Measurements from ENCODE around the gene SIPA1. TPM values are rescaled to one million over a fixed set of nuclear protein-coding genes. Genes with fewer than 3 reads are reported as not detected.

Gene SIPA1
- total RNA-seq, 1 donor = 15.2 TPM

DNA sequence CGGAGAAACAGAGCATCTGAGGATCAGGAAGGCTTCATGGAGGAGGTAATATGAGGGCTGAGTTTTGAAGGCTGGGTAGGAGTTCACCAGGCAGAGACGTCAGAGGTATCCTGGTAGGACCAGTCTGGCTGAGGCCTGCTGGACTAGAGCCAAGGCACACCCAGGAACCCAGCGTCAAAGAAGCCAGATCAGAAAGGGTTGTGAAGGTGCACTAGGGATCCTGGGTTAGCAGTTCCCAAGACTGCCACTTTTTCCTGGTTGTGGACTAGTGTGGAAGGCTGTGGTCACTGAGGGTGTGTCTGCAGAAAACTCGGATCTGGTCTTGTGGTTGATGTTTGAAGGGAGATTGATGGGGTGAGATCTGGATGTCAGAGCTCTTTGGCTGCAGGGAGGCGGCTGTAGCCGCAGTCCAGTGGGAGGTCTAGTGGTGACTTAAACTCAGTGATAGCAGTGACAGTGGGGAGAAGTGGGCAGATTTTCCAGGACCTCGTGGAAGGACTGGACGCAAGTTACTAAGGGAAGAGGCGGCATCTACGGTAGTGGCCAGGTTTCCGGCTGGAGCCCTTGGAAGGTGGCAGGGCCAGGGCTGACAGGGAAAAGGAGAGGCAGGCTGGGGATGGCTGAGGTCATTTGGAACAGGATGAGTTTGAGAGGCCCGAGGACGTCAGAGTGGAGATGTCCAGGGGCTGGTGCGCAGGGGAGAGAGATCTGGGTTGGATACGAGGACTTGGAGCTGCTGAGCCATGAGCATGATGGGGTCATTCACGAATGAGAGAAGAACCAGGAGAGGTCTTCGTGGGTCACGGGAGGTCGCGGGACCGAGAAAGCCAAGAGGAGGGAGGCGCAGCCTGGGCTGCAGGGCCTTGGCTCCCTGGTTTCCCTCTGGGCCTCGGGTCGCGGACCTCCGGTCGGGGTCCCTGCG lies 13.9 kb downstream of the SIPA1 start:
- H3K27ac ChIP-seq (ENCODE audit: low read depth, low read length) = peak overlapping the region; percentile 82
- H3K4me3 ChIP-seq (ENCODE audit: insufficient read depth, low read length) = peak overlapping the region; percentile 70
- H3K36me3 ChIP-seq (ENCODE audit: insufficient read depth, low read length) = peaks cover 42% of the 10 kb centered on the region
- H3K79me2 ChIP-seq (ENCODE audit: insufficient read depth, low read length) = peaks cover 4% of the 10 kb centered on the region
- H3K27me3 ChIP-seq (ENCODE audit: insufficient read depth, low read length) = no peaks in the 10 kb centered on the region
- H3K4me2 ChIP-seq (ENCODE audit: insufficient read depth, low read length) = peak overlapping the region; percentile 81
- H3K9me3 ChIP-seq (ENCODE audit: low read depth, low read length) = no peaks in the 10 kb centered on the region
- H3K4me1 ChIP-seq (ENCODE audit: insufficient read depth, low read length) = peaks cover 19% of the 10 kb centered on the region
- peak overlapping the region; percentile 23 for H2AFZ ChIP-seq (ENCODE audit: low read length)
- TF ChIP-seq, protein P1, sequence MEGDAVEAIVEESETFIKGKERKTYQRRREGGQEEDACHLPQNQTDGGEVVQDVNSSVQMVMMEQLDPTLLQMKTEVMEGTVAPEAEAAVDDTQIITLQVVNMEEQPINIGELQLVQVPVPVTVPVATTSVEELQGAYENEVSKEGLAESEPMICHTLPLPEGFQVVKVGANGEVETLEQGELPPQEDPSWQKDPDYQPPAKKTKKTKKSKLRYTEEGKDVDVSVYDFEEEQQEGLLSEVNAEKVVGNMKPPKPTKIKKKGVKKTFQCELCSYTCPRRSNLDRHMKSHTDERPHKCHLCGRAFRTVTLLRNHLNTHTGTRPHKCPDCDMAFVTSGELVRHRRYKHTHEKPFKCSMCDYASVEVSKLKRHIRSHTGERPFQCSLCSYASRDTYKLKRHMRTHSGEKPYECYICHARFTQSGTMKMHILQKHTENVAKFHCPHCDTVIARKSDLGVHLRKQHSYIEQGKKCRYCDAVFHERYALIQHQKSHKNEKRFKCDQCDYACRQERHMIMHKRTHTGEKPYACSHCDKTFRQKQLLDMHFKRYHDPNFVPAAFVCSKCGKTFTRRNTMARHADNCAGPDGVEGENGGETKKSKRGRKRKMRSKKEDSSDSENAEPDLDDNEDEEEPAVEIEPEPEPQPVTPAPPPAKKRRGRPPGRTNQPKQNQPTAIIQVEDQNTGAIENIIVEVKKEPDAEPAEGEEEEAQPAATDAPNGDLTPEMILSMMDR (IDR thresholded peaks at IDR 0.05; ENCODE audit: extremely low read depth, low read depth, low read length) = no peak
- DNase-seq (ENCODE audit: insufficient read length, low spot score, missing footprints) = peak; percentile 93
- H4K20me1 ChIP-seq (ENCODE audit: insufficient read depth, low read length) = no peaks in the 10 kb centered on the region

DNA sequence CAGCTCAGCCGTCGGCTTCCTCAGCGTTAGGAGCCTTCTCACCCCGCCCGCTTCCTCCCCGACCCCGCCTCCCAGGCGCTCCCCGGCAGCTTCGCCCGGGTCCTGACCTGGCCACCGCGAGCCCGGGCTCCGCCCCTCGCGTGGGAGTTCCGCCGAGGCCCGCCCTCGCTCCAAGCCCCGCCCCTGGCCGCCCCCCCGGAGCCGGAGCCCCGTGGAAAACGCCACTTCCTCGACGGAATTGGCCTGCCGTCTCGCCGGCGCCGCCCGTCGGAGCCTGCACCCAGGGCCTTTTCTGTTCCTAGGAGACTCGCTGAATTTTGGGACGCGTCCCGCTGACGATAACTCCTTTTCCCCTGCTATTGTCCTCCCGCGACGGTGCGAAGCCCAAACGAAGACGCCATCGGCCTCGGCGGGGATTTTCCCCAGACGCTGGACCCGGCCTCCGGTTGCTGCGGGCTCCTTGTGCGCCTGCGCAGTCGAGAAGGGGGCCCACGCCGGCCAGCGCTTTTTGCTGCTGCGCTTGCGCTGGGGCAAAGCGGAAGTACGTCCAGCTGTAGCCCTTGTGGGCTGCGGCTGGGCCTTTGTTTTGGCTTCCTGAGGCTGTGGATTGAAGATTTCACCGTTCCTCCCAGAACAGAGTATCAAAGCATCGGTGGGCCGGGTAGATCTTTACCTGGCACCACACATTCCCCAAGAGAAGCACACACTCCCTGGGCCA lies 14.8 kb downstream of the SIPA1 start:
- Histone ChIP-seq H4K20me1 (ENCODE audit: insufficient read depth, low read length) (peaks cover 4% of the 10 kb centered on the region), H3K9me3 (ENCODE audit: low read depth, low read length) (no peaks in the 10 kb centered on the region), H3K4me3 (ENCODE audit: insufficient read depth, low read length) (peak overlapping the region; percentile 70), H3K27me3 (ENCODE audit: insufficient read depth, low read length) (no peaks in the 10 kb centered on the region), H3K79me2 (ENCODE audit: insufficient read depth, low read length) (peaks cover 9% of the 10 kb centered on the region), H3K4me2 (ENCODE audit: insufficient read depth, low read length) (peak overlapping the region; percentile 81), H3K27ac (ENCODE audit: low read depth, low read length) (peak overlapping the region; percentile 82), H3K36me3 (ENCODE audit: insufficient read depth, low read length) (peaks cover 50% of the 10 kb centered on the region), H3K4me1 (ENCODE audit: insufficient read depth, low read length) (peaks cover 19% of the 10 kb centered on the region), H2AFZ (ENCODE audit: low read length) (peak overlapping the region; percentile 89)
- TF ChIP-seq, protein P1 (IDR thresholded peaks at IDR 0.05; ENCODE audit: extremely low read depth, low read depth, low read length) = no peak
- DNase-seq (ENCODE audit: insufficient read length, low spot score, missing footprints) = peak; percentile 100

DNA sequence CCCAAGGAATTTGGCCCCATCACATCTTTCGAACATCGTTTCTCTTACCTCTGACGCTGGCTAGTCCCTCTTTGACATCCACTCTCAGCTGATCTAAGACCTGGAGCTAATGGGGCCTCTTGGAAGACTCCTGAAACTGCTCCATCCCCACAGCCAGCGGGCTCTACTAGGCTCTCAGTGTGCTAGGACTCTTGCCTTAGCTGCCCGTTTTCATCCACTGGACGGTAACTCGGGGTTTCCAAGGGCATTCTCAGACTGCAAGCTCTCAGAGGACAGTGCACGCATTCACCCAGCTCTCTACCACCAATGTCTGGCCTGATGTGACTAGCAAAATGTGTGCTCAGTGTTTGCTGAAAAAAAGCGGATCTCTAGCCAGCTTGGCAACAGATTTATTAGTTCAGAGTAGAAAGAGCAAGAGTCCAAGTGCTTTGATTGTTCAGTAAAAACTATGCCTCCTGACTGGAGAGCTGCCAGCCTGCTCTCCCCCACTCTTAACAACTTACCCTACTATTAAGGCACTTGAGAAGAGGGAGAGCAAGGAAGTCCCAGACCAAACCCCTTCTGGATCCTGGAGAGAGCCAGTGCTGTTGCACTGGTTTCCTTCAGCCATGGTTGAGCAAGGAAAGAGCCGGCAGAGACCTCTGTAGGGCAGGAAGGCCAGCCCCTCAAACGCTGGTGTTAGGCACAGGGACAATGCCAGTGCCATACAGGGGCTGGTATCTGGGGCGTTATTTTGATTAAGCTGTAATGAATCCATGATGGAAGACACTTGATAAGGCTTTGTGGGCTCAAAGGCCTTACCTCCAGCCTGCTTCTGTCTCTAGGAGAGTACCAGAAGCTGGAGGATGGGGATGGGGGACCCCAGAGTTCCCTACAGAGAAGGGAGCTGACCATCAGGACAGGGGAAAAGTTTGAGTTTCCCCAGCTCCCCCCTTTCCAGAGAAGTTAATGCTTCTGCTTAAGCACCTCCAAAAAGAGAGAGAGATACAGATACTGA lies 15.6 kb downstream of the SIPA1 start:
- Histone ChIP-seq H3K9me3 (ENCODE audit: low read depth, low read length) (no peaks in the 10 kb centered on the region), H3K4me1 (ENCODE audit: insufficient read depth, low read length) (peaks cover 19% of the 10 kb centered on the region), H3K27me3 (ENCODE audit: insufficient read depth, low read length) (no peaks in the 10 kb centered on the region), H3K4me3 (ENCODE audit: insufficient read depth, low read length) (peak overlapping the region; percentile 70), H3K36me3 (ENCODE audit: insufficient read depth, low read length) (peaks cover 59% of the 10 kb centered on the region), H4K20me1 (ENCODE audit: insufficient read depth, low read length) (peaks cover 7% of the 10 kb centered on the region), H3K27ac (ENCODE audit: low read depth, low read length) (peak overlapping the region; percentile 82), H2AFZ (ENCODE audit: low read length) (peak overlapping the region; percentile 52), H3K79me2 (ENCODE audit: insufficient read depth, low read length) (peaks cover 14% of the 10 kb centered on the region), H3K4me2 (ENCODE audit: insufficient read depth, low read length) (peak overlapping the region; percentile 81)
- TF ChIP-seq, protein P1 (IDR thresholded peaks at IDR 0.05; ENCODE audit: extremely low read depth, low read depth, low read length) = no peak
- peak; percentile 39 for DNase-seq (ENCODE audit: insufficient read length, low spot score, missing footprints)

All from osteoblast (primary cell).